Skeletal muscle satellite cell (primary cell): Measurements from ENCODE around the gene IQCM.

Experiments
- H3K27me3 ChIP-seq: 2 replicates; pipeline ENCODE4 v1.7.0; 2013; ENCODE audit warnings: low read length; ENCODE audit not compliant: control insufficient read depth, insufficient read depth
- H3K36me3 ChIP-seq: 2 replicates; pipeline ENCODE4 v1.7.0; 2013; ENCODE audit warnings: mild to moderate bottlenecking, control low read depth, low read length; ENCODE audit not compliant: insufficient read depth
- H3K4me1 ChIP-seq: 2 replicates; pipeline ENCODE4 v1.7.0; 2013; ENCODE audit warnings: low read length; ENCODE audit not compliant: control insufficient read depth, insufficient read depth
- H3K4me2 ChIP-seq: 2 replicates; pipeline ENCODE4 v1.7.0; 2013; ENCODE audit warnings: mild to moderate bottlenecking, low read length
- H3K4me3 ChIP-seq: 2 replicates; pipeline ENCODE4 v1.7.0; 2013; ENCODE audit warnings: low read length
- H3K9ac ChIP-seq: 2 replicates; pipeline ENCODE4 v1.7.0; 2013; ENCODE audit warnings: mild to moderate bottlenecking, low read depth, low read length, moderate library complexity
- H3K9me3 ChIP-seq: replicated peaks from 2 replicates; pipeline ENCODE4 v1.7.0; 2013; ENCODE audit warnings: mild to moderate bottlenecking, control low read depth, low read length

IQCM gene

GRCh38 chr4:149766135-149766534, 49.5 kb downstream of the IQCM start:
- no peaks in the 10 kb centered on the region for H3K27me3 ChIP-seq
- no peak overlapping the region for H3K4me2 ChIP-seq
- peaks cover 8% of the 10 kb centered on the region for H3K4me1 ChIP-seq
- no peaks in the 10 kb centered on the region for H3K9me3 ChIP-seq
- H3K9ac ChIP-seq: no peak overlapping the region
- no peak overlapping the region for H3K4me3 ChIP-seq
- H3K36me3 ChIP-seq: no peaks in the 10 kb centered on the region

GRCh38 chr4:149765630-149766029, 50.0 kb downstream of the IQCM start:
- Histone ChIP-seq H3K27me3 (no peaks in the 10 kb centered on the region), H3K4me1 (peaks cover 8% of the 10 kb centered on the region), H3K4me2 (no peak overlapping the region), H3K36me3 (no peaks in the 10 kb centered on the region), H3K4me3 (no peak overlapping the region), H3K9me3 (no peaks in the 10 kb centered on the region), H3K9ac (no peak overlapping the region)

GRCh38 chr4:149755969-149756368, 59.7 kb downstream of the IQCM start:
- H3K27me3 ChIP-seq: no peaks in the 10 kb centered on the region
- peaks cover 8% of the 10 kb centered on the region for H3K4me1 ChIP-seq
- H3K4me3 ChIP-seq: no peak overlapping the region
- no peak overlapping the region for H3K4me2 ChIP-seq
- no peak overlapping the region for H3K9ac ChIP-seq
- no peaks in the 10 kb centered on the region for H3K36me3 ChIP-seq
- H3K9me3 ChIP-seq: no peaks in the 10 kb centered on the region

- Histone ChIP-seq H3K9ac (no peak overlapping the region), H3K4me3 (no peak overlapping the region), H3K4me2 (no peak overlapping the region), H3K27me3 (no peaks in the 10 kb centered on the region), H3K9me3 (no peaks in the 10 kb centered on the region), H3K36me3 (no peaks in the 10 kb centered on the region), H3K4me1 (peaks cover 8% of the 10 kb centered on the region)
Observed at GRCh38 chr4:149754526-149754925, 61.1 kb downstream of the IQCM start.

- Histone ChIP-seq H3K36me3 (no peaks in the 10 kb centered on the region), H3K4me2 (no peak overlapping the region), H3K9ac (no peak overlapping the region), H3K9me3 (no peaks in the 10 kb centered on the region), H3K4me1 (peaks cover 8% of the 10 kb centered on the region), H3K4me3 (no peak overlapping the region), H3K27me3 (no peaks in the 10 kb centered on the region)
Observed at GRCh38 chr4:149752729-149753128, 62.9 kb downstream of the IQCM start.

GRCh38 chr4:149751174-149751573, 64.5 kb downstream of the IQCM start:
- Histone ChIP-seq H3K4me1 (peaks cover 8% of the 10 kb centered on the region), H3K9me3 (no peaks in the 10 kb centered on the region), H3K4me2 (no peak overlapping the region), H3K36me3 (no peaks in the 10 kb centered on the region), H3K9ac (no peak overlapping the region), H3K4me3 (no peak overlapping the region), H3K27me3 (no peaks in the 10 kb centered on the region)

GRCh38 chr4:149749784-149750183, 65.9 kb downstream of the IQCM start:
- H3K4me2 ChIP-seq: no peak overlapping the region
- no peaks in the 10 kb centered on the region for H3K27me3 ChIP-seq
- H3K4me1 ChIP-seq: peaks cover 6% of the 10 kb centered on the region
- H3K9me3 ChIP-seq: no peaks in the 10 kb centered on the region
- no peak overlapping the region for H3K9ac ChIP-seq
- no peaks in the 10 kb centered on the region for H3K36me3 ChIP-seq
- H3K4me3 ChIP-seq: no peak overlapping the region

GRCh38 chr4:149747646-149748045, 68.0 kb downstream of the IQCM start:
- Histone ChIP-seq H3K36me3 (no peaks in the 10 kb centered on the region), H3K9ac (no peak overlapping the region), H3K9me3 (no peaks in the 10 kb centered on the region), H3K4me2 (no peak overlapping the region), H3K27me3 (no peaks in the 10 kb centered on the region), H3K4me1 (no peaks in the 10 kb centered on the region), H3K4me3 (no peak overlapping the region)

- no peaks in the 10 kb centered on the region for H3K36me3 ChIP-seq
Observed at GRCh38 chr4:149746276-149746675, 69.4 kb downstream of the IQCM start.

GRCh38 chr4:149741186-149741831, 74.3 kb downstream of the IQCM start:
- H3K27me3 ChIP-seq: no peaks in the 10 kb centered on the region
- H3K4me1 ChIP-seq: no peaks in the 10 kb centered on the region
- H3K9me3 ChIP-seq: no peaks in the 10 kb centered on the region
- H3K4me2 ChIP-seq: no peak overlapping the region
- H3K9ac ChIP-seq: no peak overlapping the region
- no peak overlapping the region for H3K4me3 ChIP-seq
- H3K36me3 ChIP-seq: no peaks in the 10 kb centered on the region

More at GRCh38 chr4:149746276-149746675, 69.4 kb downstream of the IQCM start:
- H3K9ac ChIP-seq: no peak overlapping the region
- H3K9me3 ChIP-seq: no peaks in the 10 kb centered on the region
- no peaks in the 10 kb centered on the region for H3K4me1 ChIP-seq
- H3K4me3 ChIP-seq: no peak overlapping the region
- H3K27me3 ChIP-seq: no peaks in the 10 kb centered on the region
- H3K4me2 ChIP-seq: no peak overlapping the region

GRCh38 chr4:149738156-149738555, 77.5 kb downstream of the IQCM start:
- no peaks in the 10 kb centered on the region for H3K9me3 ChIP-seq
- no peaks in the 10 kb centered on the region for H3K27me3 ChIP-seq
- no peak overlapping the region for H3K9ac ChIP-seq
- no peak overlapping the region for H3K4me3 ChIP-seq
- H3K4me2 ChIP-seq: no peak overlapping the region
- H3K36me3 ChIP-seq: no peaks in the 10 kb centered on the region
- H3K4me1 ChIP-seq: no peaks in the 10 kb centered on the region

GRCh38 chr4:149735796-149736195, 79.8 kb downstream of the IQCM start:
- Histone ChIP-seq H3K9me3 (no peaks in the 10 kb centered on the region), H3K36me3 (no peaks in the 10 kb centered on the region), H3K4me2 (no peak overlapping the region), H3K9ac (no peak overlapping the region), H3K4me1 (no peaks in the 10 kb centered on the region), H3K4me3 (no peak overlapping the region), H3K27me3 (no peaks in the 10 kb centered on the region)
